HepG2 (cell line): Measurements from ENCODE around the gene APBB1IP.

Experiments used
- ATF3 ChIP-seq: sonication (generic); formaldehyde crosslinking; IDR thresholded peaks from 2 replicates; pipeline ENCODE4 v1.4.0; 2020; ENCODE audit warnings: missing genetic modification reagents
- CTCF ChIP-seq: sonication (generic); formaldehyde crosslinking; IDR thresholded peaks from 2 replicates; pipeline ENCODE4 v1.5.0; 2020; ENCODE audit warnings: mild to moderate bottlenecking, missing genetic modification reagents, moderate library complexity
- EZH2 ChIP-seq: conservative IDR thresholded peaks from 2 replicates; pipeline ENCODE4 v1.6.1; 2012; ENCODE audit warnings: mild to moderate bottlenecking, low read depth, low read length, moderate library complexity
- JUNB ChIP-seq: sonication (generic); formaldehyde crosslinking; IDR thresholded peaks from 2 replicates; pipeline ENCODE4 v1.8.0; 2022; ENCODE audit warnings: missing genetic modification reagents, mild to moderate bottlenecking, borderline replicate concordance
- ZFAT ChIP-seq: sonication (generic); formaldehyde crosslinking; conservative IDR thresholded peaks from 2 replicates; pipeline ENCODE4 v1.8.1; 2023; ENCODE audit warnings: missing genetic modification reagents, inconsistent platforms
- ZSCAN29 ChIP-seq: sonication (generic); formaldehyde crosslinking; conservative IDR thresholded peaks from 2 replicates; pipeline ENCODE4 v1.4.0; 2020; ENCODE audit warnings: mild to moderate bottlenecking, missing genetic modification reagents
- TF ChIP-seq, protein P1 (sequence below): sonication (generic); formaldehyde crosslinking; IDR thresholded peaks from 2 replicates; pipeline ENCODE4 v1.4.0; 2020; ENCODE audit warnings: mild to moderate bottlenecking, missing genetic modification reagents

DNA sequence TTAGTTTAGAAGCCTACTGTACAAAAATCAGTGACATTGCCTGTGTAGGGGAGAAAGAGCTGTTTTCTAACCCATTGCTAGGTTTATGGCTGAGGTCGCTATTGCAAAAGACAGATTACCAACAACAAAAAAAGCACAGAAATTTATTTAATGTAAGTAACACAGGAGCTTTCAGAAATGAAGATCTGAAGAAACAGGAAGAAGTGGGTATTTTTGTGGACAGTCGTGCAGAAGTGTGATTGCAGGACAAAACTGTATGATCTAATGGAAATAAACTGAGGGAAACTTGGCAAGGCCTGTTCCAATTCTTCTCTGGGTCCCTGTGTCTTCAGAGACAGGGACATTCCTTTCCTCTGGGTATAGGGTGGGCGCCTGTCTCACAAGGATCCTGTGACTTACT lies 87.4 kb downstream of the APBB1IP start:
- TF ChIP-seq ZFAT = no peak
- TF ChIP-seq, protein P1, sequence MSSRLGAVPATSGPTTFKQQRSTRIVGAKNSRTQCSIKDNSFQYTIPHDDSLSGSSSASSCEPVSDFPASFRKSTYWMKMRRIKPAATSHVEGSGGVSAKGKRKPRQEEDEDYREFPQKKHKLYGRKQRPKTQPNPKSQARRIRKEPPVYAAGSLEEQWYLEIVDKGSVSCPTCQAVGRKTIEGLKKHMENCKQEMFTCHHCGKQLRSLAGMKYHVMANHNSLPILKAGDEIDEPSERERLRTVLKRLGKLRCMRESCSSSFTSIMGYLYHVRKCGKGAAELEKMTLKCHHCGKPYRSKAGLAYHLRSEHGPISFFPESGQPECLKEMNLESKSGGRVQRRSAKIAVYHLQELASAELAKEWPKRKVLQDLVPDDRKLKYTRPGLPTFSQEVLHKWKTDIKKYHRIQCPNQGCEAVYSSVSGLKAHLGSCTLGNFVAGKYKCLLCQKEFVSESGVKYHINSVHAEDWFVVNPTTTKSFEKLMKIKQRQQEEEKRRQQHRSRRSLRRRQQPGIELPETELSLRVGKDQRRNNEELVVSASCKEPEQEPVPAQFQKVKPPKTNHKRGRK (CRISPR knock-in tag) = no peak
- no peak for TF ChIP-seq ATF3 (CRISPR knock-in tag)
- TF ChIP-seq EZH2 = no peak
- no peak for TF ChIP-seq JUNB (CRISPR knock-in tag)
- no peak for TF ChIP-seq CTCF (CRISPR knock-in tag)
- no peak for TF ChIP-seq ZSCAN29 (CRISPR knock-in tag)
